RWPE2 (cell line): Measurements from ENCODE around the gene STK35.

Source experiments
- ATAC-seq: fragments of 200-7000 bp; cut with Tn5 transposase; 3 replicates; pipeline ENCODE4 v1.9.1; 2021; ENCODE audit warnings: low read depth
- DNase-seq: peaks from one replicate; pipeline ENCODE4 v3.0.0-alpha.2; 2020; ENCODE audit warnings: low spot score
- H3K27ac ChIP-seq: fragments of 450-650 bp; 2 replicates; pipeline ENCODE4 v1.5.1; 2017; ENCODE audit warnings: mild to moderate bottlenecking; ENCODE audit not compliant: poor library complexity, severe bottlenecking
- H3K27me3 ChIP-seq: fragments of 250-450 bp; sonication (Bioruptor Pico); 2 replicates; pipeline ENCODE4 v1.5.1; 2021; ENCODE audit warnings: mild to moderate bottlenecking, moderate library complexity; ENCODE audit not compliant: insufficient read depth, poor library complexity, severe bottlenecking
- H3K36me3 ChIP-seq: fragments of 250-450 bp; sonication (Bioruptor Pico); 2 replicates; pipeline ENCODE4 v1.5.1; 2020; ENCODE audit warnings: low read depth, mild to moderate bottlenecking, moderate library complexity
- H3K4me1 ChIP-seq: fragments of 250-450 bp; sonication (Bioruptor Pico); 2 replicates; pipeline ENCODE4 v1.5.1; 2021; ENCODE audit warnings: mild to moderate bottlenecking, moderate library complexity; ENCODE audit not compliant: insufficient read depth, poor library complexity, severe bottlenecking
- H3K4me3 ChIP-seq: fragments of 250-450 bp; sonication (Bioruptor Pico); 2 replicates; pipeline ENCODE4 v1.5.1; 2021; ENCODE audit warnings: mild to moderate bottlenecking, moderate library complexity; ENCODE audit not compliant: severe bottlenecking
- H3K9me3 ChIP-seq: fragments of 250-450 bp; sonication (Bioruptor Pico); 2 replicates; pipeline ENCODE4 v1.5.1; 2021; ENCODE audit warnings: mild to moderate bottlenecking, moderate library complexity; ENCODE audit not compliant: severe bottlenecking
- CTCF ChIP-seq: fragments of 450-650 bp; IDR thresholded peaks from one replicate; pipeline ENCODE4 v1.5.1; 2017; ENCODE audit warnings: mild to moderate bottlenecking, moderate library complexity; ENCODE audit not compliant: poor library complexity, severe bottlenecking

Gene STK35

GRCh38 chr20:2141600-2142575 is 40.3 kb downstream of the STK35 start:
- Histone ChIP-seq H3K36me3 (peaks cover 4% of the 10 kb centered on the region; the same call in 1 of the 2 replicates), H3K4me1 (no peaks in the 10 kb centered on the region), H3K27me3 (no peaks in the 10 kb centered on the region), H3K4me3 (no peak overlapping the region), H3K9me3 (no peaks in the 10 kb centered on the region), H3K27ac (no peak overlapping the region)
- no peak for TF ChIP-seq CTCF
- ATAC-seq (no peak), DNase-seq (no peak)

GRCh38 chr20:2142649-2143048 is 41.0 kb downstream of the STK35 start:
- Histone ChIP-seq H3K4me3 (no peak overlapping the region), H3K4me1 (no peaks in the 10 kb centered on the region), H3K9me3 (no peaks in the 10 kb centered on the region), H3K27ac (no peak overlapping the region), H3K27me3 (no peaks in the 10 kb centered on the region), H3K36me3 (peaks cover 4% of the 10 kb centered on the region; the same call in 1 of the 2 replicates)
- no peak for DNase-seq
- TF ChIP-seq CTCF: no peak
- no peak for ATAC-seq

GRCh38 chr20:2143594-2143993 is 42.0 kb downstream of the STK35 start:
- DNase-seq (no peak), ATAC-seq (no peak)
- Histone ChIP-seq H3K9me3 (no peaks in the 10 kb centered on the region), H3K4me3 (no peak overlapping the region), H3K27ac (no peak overlapping the region), H3K4me1 (no peaks in the 10 kb centered on the region), H3K27me3 (no peaks in the 10 kb centered on the region), H3K36me3 (peaks cover 4% of the 10 kb centered on the region; the same call in 1 of the 2 replicates)
- TF ChIP-seq CTCF: no peak

GRCh38 chr20:2144850-2145249 is 43.2 kb downstream of the STK35 start:
- H3K9me3 ChIP-seq: no peaks in the 10 kb centered on the region
- no peak for DNase-seq
- no peaks in the 10 kb centered on the region for H3K4me1 ChIP-seq
- no peak for ATAC-seq
- no peak for TF ChIP-seq CTCF
- peaks cover 4% of the 10 kb centered on the region; the same call in 1 of the 2 replicates for H3K36me3 ChIP-seq
- H3K27ac ChIP-seq: no peak overlapping the region
- H3K27me3 ChIP-seq: no peaks in the 10 kb centered on the region
- H3K4me3 ChIP-seq: no peak overlapping the region

GRCh38 chr20:2145376-2145775 is 43.7 kb downstream of the STK35 start:
- Histone ChIP-seq H3K27me3 (no peaks in the 10 kb centered on the region), H3K36me3 (peaks cover 4% of the 10 kb centered on the region; the same call in 1 of the 2 replicates), H3K27ac (no peak overlapping the region)

More at GRCh38 chr20:2145376-2145775, 43.7 kb downstream of the STK35 start:
- no peak for DNase-seq
- no peak for TF ChIP-seq CTCF
- no peaks in the 10 kb centered on the region for H3K9me3 ChIP-seq
- no peak overlapping the region for H3K4me3 ChIP-seq
- no peaks in the 10 kb centered on the region for H3K4me1 ChIP-seq
- no peak for ATAC-seq
